B cell (primary cell): ENCODE data around the gene SAMD1. TPM values are rescaled to one million over a fixed set of nuclear protein-coding genes. Genes with fewer than 3 reads are reported as not detected.

Experiments
- ATAC-seq: fragments of 200-7000 bp; cut with Tn5 transposase; one replicate; pipeline ENCODE4 v1.10.0; 2021; ENCODE audit warnings: low read depth, mild to moderate bottlenecking, moderate number of reproducible peaks, moderate library complexity
- CTCF ChIA-PET: fragments of 350-600 bp; sonication (Branson Sonifier 250); formaldehyde crosslinking; loops from one replicate; lab custom pipeline; 2021; ENCODE audit warnings: antibody characterized with exemption, inconsistent platforms; lab: Charles Lee
- POLR2A ChIA-PET: fragments of 350-600 bp; sonication (Branson Sonifier 250); formaldehyde crosslinking; loops from one replicate; lab custom pipeline; 2021; ENCODE audit warnings: antibody characterized with exemption; lab: Charles Lee
- DNase-seq: peaks from one replicate; pipeline ENCODE4 v3.0.0; 2013
- H2AFZ ChIP-seq: 2 replicates; pipeline ENCODE4 v1.6.1; 2012; ENCODE audit warnings: mild to moderate bottlenecking, low read depth, low read length; ENCODE audit not compliant: insufficient read depth, poor library complexity, severe bottlenecking
- H3K27ac ChIP-seq, 2 donors: 1 replicate in 1 of 2; 2 replicates in 1 of 2; pipeline ENCODE4 v1.5.1; 2012 to 2013; ENCODE audit warnings: low read length in 2 of 2, mild to moderate bottlenecking in 2 of 2, moderate library complexity in 1 of 2
- H3K27me3 ChIP-seq, 4 experiments: fragments of 200-600 bp in 1 of 4; sonication (generic) in 1 of 4; replicated peaks in 1 of 4; 1 replicate in 2 of 4; 2 replicates in 2 of 4; pipeline versions ENCODE4 v1.6.1 to v1.7.0; 2013 to 2016; ENCODE audit warnings: low read length in 3 of 4, mild to moderate bottlenecking in 2 of 4, mixed read lengths in 1 of 4, moderate library complexity in 1 of 4; ENCODE audit not compliant: insufficient read depth in 4 of 4, control insufficient read depth in 3 of 4; ENCODE audit errors: control extremely low read depth in 1 of 4
- H3K36me3 ChIP-seq, 2 experiments: replicated peaks in 1 of 2; 1 replicate in 1 of 2; 2 replicates in 1 of 2; pipeline versions ENCODE4 v1.6.1 to v1.7.1; 2013; ENCODE audit warnings: low read length in 1 of 2; ENCODE audit not compliant: insufficient read depth in 2 of 2, control insufficient read depth in 1 of 2; ENCODE audit errors: control extremely low read depth in 1 of 2, extremely low read depth in 1 of 2
- H3K4me1 ChIP-seq, 2 donors: fragments of 200-600 bp in 1 of 2; sonication (generic) in 1 of 2; 1 replicate in 1 of 2; 2 replicates in 1 of 2; pipeline versions ENCODE4 v1.5.1 to v1.6.1; 2013 to 2017; ENCODE audit warnings: low read length in 2 of 2; ENCODE audit not compliant: control insufficient read depth in 2 of 2, insufficient read depth in 2 of 2
- H3K4me2 ChIP-seq: replicated peaks from 2 replicates; pipeline ENCODE3; 2012; ENCODE audit warnings: mild to moderate bottlenecking, low read depth, low read length; ENCODE audit not compliant: poor library complexity, severe bottlenecking
- H3K4me3 ChIP-seq, 5 experiments: fragments of 200-600 bp in 1 of 5; sonication (generic) in 1 of 5; 1 replicate in 3 of 5; 2 replicates in 2 of 5; pipeline versions ENCODE4 v1.5.1 to v1.7.0; 2011 to 2016; ENCODE audit warnings: low read length in 4 of 5, mild to moderate bottlenecking in 4 of 5, low read depth in 2 of 5, control low read depth in 1 of 5, moderate library complexity in 1 of 5; ENCODE audit not compliant: insufficient read depth in 1 of 5; ENCODE audit errors: control extremely low read depth in 1 of 5, extremely low read depth in 1 of 5
- H3K79me2 ChIP-seq: fragments of 200-600 bp; sonication (generic); one replicate; pipeline ENCODE4 v1.6.0; 2016; ENCODE audit warnings: low read length; ENCODE audit not compliant: control insufficient read depth, insufficient read depth
- H3K9ac ChIP-seq: fragments of 200-600 bp; sonication (generic); 2 replicates; pipeline ENCODE4 v1.6.1; 2017; ENCODE audit warnings: mild to moderate bottlenecking, low read length, moderate library complexity
- H3K9me3 ChIP-seq, 3 donors: one replicate each; pipeline versions ENCODE4 v1.6.1 to v1.7.1; 2013; ENCODE audit warnings: low read length in 2 of 3; ENCODE audit not compliant: control insufficient read depth in 2 of 3, insufficient read depth in 1 of 3; ENCODE audit errors: control extremely low read depth in 1 of 3
- H4K20me1 ChIP-seq: 2 replicates; pipeline ENCODE4 v1.6.0; 2012; ENCODE audit warnings: mild to moderate bottlenecking, low read length; ENCODE audit not compliant: insufficient read depth, control insufficient read depth, poor library complexity, severe bottlenecking
- H3K27ac Mint-ChIP-seq: one replicate; pipeline ENCODE4 v1.8.0; 2021; ENCODE audit warnings: mixed read lengths
- H3K27me3 Mint-ChIP-seq: one replicate; pipeline ENCODE4 v1.8.0; 2021; ENCODE audit warnings: mixed read lengths
- H3K4me1 Mint-ChIP-seq: one replicate; pipeline ENCODE4 v1.8.0; 2021; ENCODE audit warnings: mixed read lengths
- H3K4me3 Mint-ChIP-seq: one replicate; pipeline ENCODE4 v1.8.0; 2021; ENCODE audit warnings: mixed read lengths
- H3K9me3 Mint-ChIP-seq: one replicate; pipeline ENCODE4 v1.8.0; 2022; ENCODE audit warnings: mixed read lengths; ENCODE audit not compliant: insufficient read depth
- EZH2 ChIP-seq: IDR thresholded peaks from 2 replicates; pipeline ENCODE4 v1.6.1; 2012; ENCODE audit warnings: borderline replicate concordance, low read depth, mild to moderate bottlenecking, moderate library complexity, low read length; ENCODE audit not compliant: insufficient read depth, poor library complexity, severe bottlenecking
- WGBS: methylation state at CpG from one replicate; pipeline ENCODE4 v1.1.5; 2013; ENCODE audit warnings: missing lambda C conversion rate; ENCODE audit not compliant: insufficient coverage; 5-methylcytosine and 5-hydroxymethylcytosine counted together
- intact Hi-C: fragments of 100-400 bp; cut with micrococcal nuclease; formaldehyde crosslinking; loops from one replicate; pipeline ENCODE4 v1.10.0; 2022
- polyA plus RNA-seq: library from polyadenylated mRNA; depleted of rRNA; stranded (reverse); fragments of >200 nt; gene quantifications from 2 replicates; pipeline ENCODE4 v1.2.3, GENCODE V29; 2012
- total RNA-seq, 2 donors: library from RNA; stranded (reverse); fragments of 120-200 nt in 1 of 2; gene quantifications; 1 replicate in 1 of 2; 2 replicates in 1 of 2; pipeline versions ENCODE4 v1.2.3 to v1.2.4, GENCODE V29; 2013 to 2022
- TF ChIP-seq, protein P1 (sequence below): fragments of 200-600 bp; IDR thresholded peaks from one replicate; pipeline ENCODE4 v1.8.0; 2022; ENCODE audit warnings: antibody characterized with exemption, mild to moderate bottlenecking

Gene SAMD1
- total and polyA plus RNA-seq, 2 donors (not counting 1 experiment from before 2014, with no cell fraction given): 17.4 to 39.2 TPM

DNA sequence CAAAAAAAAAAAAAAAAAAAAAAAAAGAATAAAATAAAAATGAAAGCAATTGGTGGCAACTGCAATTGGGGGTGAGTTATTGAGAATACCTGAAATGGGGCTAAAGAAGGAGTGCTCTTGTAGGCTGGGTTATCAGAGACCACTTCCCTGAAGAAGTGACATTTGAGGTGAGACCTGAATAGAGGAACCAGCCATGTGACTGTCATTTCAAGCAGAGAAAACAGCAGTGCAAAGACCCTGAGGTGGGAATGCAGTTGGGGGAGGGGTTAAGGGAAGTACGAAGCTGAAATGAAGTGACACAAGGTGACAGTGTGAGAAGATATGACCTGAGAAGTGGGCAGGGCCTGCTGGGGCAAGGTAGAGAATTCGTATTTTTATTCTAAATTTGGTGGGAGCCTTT, 24.4 kb downstream of the SAMD1 start:
- no peak overlapping the region for H3K4me2 ChIP-seq
- intact Hi-C loops: no loop called here
- H3K27me3 Mint-ChIP-seq: peaks cover 8% of the 10 kb centered on the region
- WGBS: 56% methylated on average over 2 of the region's 2 CpGs
- DNase-seq (no peak), ATAC-seq (no peak)
- H2AFZ ChIP-seq: no peak overlapping the region
- TF ChIP-seq, protein P1, sequence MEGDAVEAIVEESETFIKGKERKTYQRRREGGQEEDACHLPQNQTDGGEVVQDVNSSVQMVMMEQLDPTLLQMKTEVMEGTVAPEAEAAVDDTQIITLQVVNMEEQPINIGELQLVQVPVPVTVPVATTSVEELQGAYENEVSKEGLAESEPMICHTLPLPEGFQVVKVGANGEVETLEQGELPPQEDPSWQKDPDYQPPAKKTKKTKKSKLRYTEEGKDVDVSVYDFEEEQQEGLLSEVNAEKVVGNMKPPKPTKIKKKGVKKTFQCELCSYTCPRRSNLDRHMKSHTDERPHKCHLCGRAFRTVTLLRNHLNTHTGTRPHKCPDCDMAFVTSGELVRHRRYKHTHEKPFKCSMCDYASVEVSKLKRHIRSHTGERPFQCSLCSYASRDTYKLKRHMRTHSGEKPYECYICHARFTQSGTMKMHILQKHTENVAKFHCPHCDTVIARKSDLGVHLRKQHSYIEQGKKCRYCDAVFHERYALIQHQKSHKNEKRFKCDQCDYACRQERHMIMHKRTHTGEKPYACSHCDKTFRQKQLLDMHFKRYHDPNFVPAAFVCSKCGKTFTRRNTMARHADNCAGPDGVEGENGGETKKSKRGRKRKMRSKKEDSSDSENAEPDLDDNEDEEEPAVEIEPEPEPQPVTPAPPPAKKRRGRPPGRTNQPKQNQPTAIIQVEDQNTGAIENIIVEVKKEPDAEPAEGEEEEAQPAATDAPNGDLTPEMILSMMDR: no peak
- TF ChIP-seq EZH2: no peak
- no peaks in the 10 kb centered on the region for H3K9me3 Mint-ChIP-seq
- H3K4me3 ChIP-seq: no peak overlapping the region
- H3K27ac Mint-ChIP-seq: no peak overlapping the region
- no peaks in the 10 kb centered on the region for H3K4me1 ChIP-seq
- H3K36me3 ChIP-seq: no peaks in the 10 kb centered on the region
- H3K4me1 Mint-ChIP-seq: no peaks in the 10 kb centered on the region
- H4K20me1 ChIP-seq: no peaks in the 10 kb centered on the region
- no peaks in the 10 kb centered on the region for H3K79me2 ChIP-seq
- peaks cover 0 to 7% (median under 1%) of the 10 kb centered on the region in 4 experiments for H3K27me3 ChIP-seq
- no peak overlapping the region for H3K4me3 Mint-ChIP-seq
- ChIA-PET POLR2A (interaction anchor here (0.7 kb wide), 1 partner anchor 64 kb away, joined by 5 read pairs; no protein-coding TSS in a partner anchor), CTCF (interaction anchor here (0.7 to 1.0 kb wide), 2 partner anchors 18 to 19 kb away, joined by 3 to 4 read pairs; no protein-coding TSS in a partner anchor)
- peaks cover 0 to 3% (median 0%) of the 10 kb centered on the region in 3 donors for H3K9me3 ChIP-seq
- no peak overlapping the region for H3K27ac ChIP-seq
- no peak overlapping the region for H3K9ac ChIP-seq

DNA sequence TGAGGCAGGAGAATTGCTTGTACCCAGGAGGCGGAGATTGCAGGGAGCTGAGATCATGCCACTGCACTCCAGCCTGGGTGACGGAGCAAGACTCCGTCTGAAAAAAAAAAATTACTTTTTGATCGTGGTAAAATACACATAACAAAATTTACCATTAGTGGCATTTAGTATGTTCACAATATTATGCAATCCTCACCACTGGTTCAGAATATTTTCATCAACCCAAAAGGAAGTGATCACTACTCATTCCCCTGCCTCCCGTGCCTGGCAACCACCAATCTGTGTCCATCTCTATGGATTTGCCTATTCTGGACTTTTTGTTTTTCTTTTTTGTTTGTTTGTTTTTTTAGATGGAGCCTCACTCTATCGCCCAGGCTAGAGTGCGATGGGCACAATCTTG, 27.4 kb downstream of the SAMD1 start:
- no peak overlapping the region for H3K4me3 Mint-ChIP-seq
- no peak for TF ChIP-seq EZH2
- TF ChIP-seq, protein P1: no peak
- Histone ChIP-seq H3K9me3 (peaks cover 0 to 11% (median 0%) of the 10 kb centered on the region in 3 donors), H3K27ac (no peak overlapping the region), H3K4me3 (no peak overlapping the region), H3K36me3 (no peaks in the 10 kb centered on the region), H3K9ac (no peak overlapping the region), H2AFZ (no peak overlapping the region), H3K27me3 (peaks cover 0 to 36% (median 18%) of the 10 kb centered on the region in 4 experiments), H3K79me2 (no peaks in the 10 kb centered on the region), H3K4me2 (no peak overlapping the region), H4K20me1 (no peaks in the 10 kb centered on the region), H3K4me1 (peaks cover 11% of the 10 kb centered on the region in 2 donors)
- no peaks in the 10 kb centered on the region for H3K9me3 Mint-ChIP-seq
- no peak for DNase-seq
- H3K4me1 Mint-ChIP-seq: peaks cover 10% of the 10 kb centered on the region
- ATAC-seq: no peak
- H3K27me3 Mint-ChIP-seq: peaks cover 31% of the 10 kb centered on the region
- POLR2A ChIA-PET: no interaction called here
- no CpG with 5 or more reads among the region's 7 CpGs for WGBS
- no peak overlapping the region for H3K27ac Mint-ChIP-seq
- CTCF ChIA-PET: interaction anchor here (0.8 kb wide), 1 partner anchor 15 kb away, joined by 6 read pairs; no protein-coding TSS in a partner anchor
- intact Hi-C loops: no loop called here
